Parathyroid adenoma (tissue), 2 donors: Measurements from ENCODE around the gene RUNX2.

Experiments used
- H2AFZ ChIP-seq: fragments of 300-600 bp; sonication (generic); one replicate; pipeline ENCODE4 v1.7.0; 2017; ENCODE audit warnings: antibody characterized with exemption, mild to moderate bottlenecking
- H3K27ac ChIP-seq: fragments of 300-600 bp; sonication (generic); one replicate; pipeline ENCODE4 v1.7.0; 2017
- H3K27me3 ChIP-seq: fragments of 300-600 bp; sonication (generic); one replicate; pipeline ENCODE4 v1.7.0; 2017; ENCODE audit warnings: low read length; ENCODE audit not compliant: control insufficient read depth, insufficient read depth
- H3K36me3 ChIP-seq: fragments of 300-600 bp; sonication (generic); one replicate; pipeline ENCODE4 v1.7.0; 2017; ENCODE audit warnings: low read length; ENCODE audit not compliant: control insufficient read depth, insufficient read depth
- H3K4me1 ChIP-seq: fragments of 300-600 bp; sonication (generic); one replicate; pipeline ENCODE4 v1.7.0; 2017; ENCODE audit warnings: control low read depth
- H3K4me2 ChIP-seq: fragments of 300-600 bp; sonication (generic); one replicate; pipeline ENCODE4 v1.7.0; 2017; ENCODE audit warnings: low read length
- H3K4me3 ChIP-seq: fragments of 300-600 bp; sonication (generic); one replicate; pipeline ENCODE4 v1.7.0; 2017; ENCODE audit warnings: low read depth, low read length
- H3K79me2 ChIP-seq: fragments of 300-600 bp; sonication (generic); one replicate; pipeline ENCODE4 v1.7.0; 2017; ENCODE audit warnings: control low read depth
- H3K9ac ChIP-seq: fragments of 300-600 bp; sonication (generic); one replicate; pipeline ENCODE4 v1.7.0; 2017; ENCODE audit warnings: mild to moderate bottlenecking
- H3K9me3 ChIP-seq: fragments of 300-600 bp; sonication (generic); one replicate; pipeline ENCODE4 v1.7.0; 2017; ENCODE audit warnings: low read length; ENCODE audit not compliant: control insufficient read depth
- CTCF ChIP-seq: fragments of 300-600 bp; sonication (generic); IDR thresholded peaks from one replicate; pipeline ENCODE4 v1.7.0; 2017; ENCODE audit warnings: antibody characterized with exemption, mild to moderate bottlenecking
- donor health status: primary hyperparathyroidism.

RUNX2 gene

GRCh38 chr6:45538641-45539547, 210.8 kb downstream of the RUNX2 start:
- no peak overlapping the region for H3K9ac ChIP-seq
- TF ChIP-seq CTCF, result no peak
- no peaks in the 10 kb centered on the region for H3K36me3 ChIP-seq
- H3K4me3 ChIP-seq, result no peak overlapping the region
- no peaks in the 10 kb centered on the region for H3K9me3 ChIP-seq
- no peaks in the 10 kb centered on the region for H3K79me2 ChIP-seq
- H3K4me1 ChIP-seq, result no peaks in the 10 kb centered on the region
- H3K4me2 ChIP-seq, result no peak overlapping the region
- H3K27me3 ChIP-seq, result no peaks in the 10 kb centered on the region
- H2AFZ ChIP-seq, result no peak overlapping the region
- H3K27ac ChIP-seq, result no peak overlapping the region

GRCh38 chr6:45540375-45540920, 212.3 kb downstream of the RUNX2 start:
- Histone ChIP-seq H3K27me3 (no peaks in the 10 kb centered on the region), H3K27ac (no peak overlapping the region)
- TF ChIP-seq CTCF, result no peak

GRCh38 chr6:45541934-45542333, 213.8 kb downstream of the RUNX2 start:
- H2AFZ ChIP-seq, result no peak overlapping the region
- no peaks in the 10 kb centered on the region for H3K27me3 ChIP-seq
- no peaks in the 10 kb centered on the region for H3K4me1 ChIP-seq
- no peaks in the 10 kb centered on the region for H3K9me3 ChIP-seq
- no peak overlapping the region for H3K4me2 ChIP-seq
- no peak for TF ChIP-seq CTCF
- H3K27ac ChIP-seq, result no peak overlapping the region
- no peaks in the 10 kb centered on the region for H3K79me2 ChIP-seq
- no peak overlapping the region for H3K9ac ChIP-seq
- H3K36me3 ChIP-seq, result no peaks in the 10 kb centered on the region
- no peak overlapping the region for H3K4me3 ChIP-seq

More at GRCh38 chr6:45540375-45540920, 212.3 kb downstream of the RUNX2 start:
- no peak overlapping the region for H2AFZ ChIP-seq
- no peak overlapping the region for H3K4me2 ChIP-seq
- no peaks in the 10 kb centered on the region for H3K36me3 ChIP-seq
- H3K4me3 ChIP-seq, result no peak overlapping the region
- H3K4me1 ChIP-seq, result no peaks in the 10 kb centered on the region
- H3K9me3 ChIP-seq, result no peaks in the 10 kb centered on the region
- no peaks in the 10 kb centered on the region for H3K79me2 ChIP-seq
- H3K9ac ChIP-seq, result no peak overlapping the region

GRCh38 chr6:45543298-45544235, 215.4 kb downstream of the RUNX2 start:
- Histone ChIP-seq H3K79me2 (no peaks in the 10 kb centered on the region), H3K27ac (no peak overlapping the region), H3K36me3 (no peaks in the 10 kb centered on the region), H3K9ac (no peak overlapping the region), H3K27me3 (no peaks in the 10 kb centered on the region), H3K9me3 (no peaks in the 10 kb centered on the region), H3K4me1 (no peaks in the 10 kb centered on the region), H3K4me2 (no peak overlapping the region), H2AFZ (no peak overlapping the region), H3K4me3 (no peak overlapping the region)
- no peak for TF ChIP-seq CTCF
